HG03280 (cell line): ENCODE data around the gene RCN1.
"Not testable (repeated sequence)": the region's sequence is repeated elsewhere in the genome, so short reads cannot be mapped to it uniquely, and the experiment has no call there.

Experiments used
- ATAC-seq: cut with Tn5 transposase; IDR thresholded peaks from one replicate; pipeline ENCODE4 v1.9.1; 2021; ENCODE audit warnings: mild to moderate bottlenecking, moderate library complexity; ENCODE audit not compliant: unreplicated experiment

RCN1 gene

DNA sequence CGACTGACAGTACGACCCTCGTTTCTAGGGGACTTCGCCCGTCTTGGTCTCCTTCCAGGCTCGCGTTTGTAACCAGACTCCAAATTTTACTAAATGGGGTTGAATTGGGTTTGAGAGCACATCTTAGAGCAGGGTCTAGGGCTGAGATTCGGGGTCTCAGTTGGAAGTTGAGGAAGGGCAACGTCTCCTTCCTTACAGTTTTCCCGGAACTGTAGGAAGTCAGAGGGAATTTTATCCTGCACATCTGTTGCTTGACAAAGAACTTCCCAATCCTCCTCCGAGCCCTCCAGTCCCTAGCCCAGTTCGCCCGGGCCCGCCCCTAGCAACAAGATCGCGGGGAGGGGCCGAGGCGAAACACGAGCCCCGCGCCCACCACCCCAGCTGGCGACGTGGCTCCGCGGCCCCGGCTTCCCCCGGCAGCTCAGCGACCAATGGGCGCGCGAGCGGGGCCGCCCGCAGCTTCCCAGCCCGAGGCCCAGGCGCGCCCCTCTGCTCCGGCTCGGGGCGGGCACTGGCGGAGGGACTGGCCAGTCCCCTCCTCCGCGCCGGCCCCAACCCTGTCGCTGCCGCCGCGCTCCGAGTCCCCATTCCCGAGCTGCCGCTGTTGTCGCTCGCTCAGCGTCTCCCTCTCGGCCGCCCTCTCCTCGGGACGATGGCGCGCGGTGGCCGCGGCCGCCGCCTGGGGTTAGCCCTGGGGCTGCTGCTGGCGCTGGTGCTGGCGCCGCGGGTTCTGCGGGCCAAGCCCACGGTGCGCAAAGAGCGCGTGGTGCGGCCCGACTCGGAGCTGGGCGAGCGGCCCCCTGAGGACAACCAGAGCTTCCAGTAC lies at the start of gene RCN1:
Gene RCN1 (plus strand): TSS at position 530 of the 826 bp plus-strand sequence. CDS start 123 bp downstream, at position 653.
- peak; percentile 47 for ATAC-seq

DNA sequence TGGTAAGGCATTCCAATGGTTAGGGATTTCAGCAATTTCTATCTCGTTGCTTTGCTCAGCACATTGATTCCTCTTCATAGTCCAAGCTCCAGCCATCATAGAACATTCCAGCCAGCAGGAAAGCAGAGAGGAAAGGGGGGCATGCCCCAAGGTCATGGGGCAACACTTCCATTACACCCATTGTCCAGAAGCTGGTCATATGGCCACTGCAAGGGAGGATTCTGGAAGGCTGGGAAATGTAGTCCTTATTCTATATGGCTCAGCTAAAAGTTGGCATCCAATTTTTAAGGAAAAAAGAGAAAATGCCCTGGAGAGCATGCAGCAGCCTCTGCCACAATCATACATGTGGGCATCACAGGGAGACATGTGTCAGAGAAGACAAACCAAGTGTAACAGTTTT lies 47.1 kb upstream of the RCN1 start:
- no peak for ATAC-seq

DNA sequence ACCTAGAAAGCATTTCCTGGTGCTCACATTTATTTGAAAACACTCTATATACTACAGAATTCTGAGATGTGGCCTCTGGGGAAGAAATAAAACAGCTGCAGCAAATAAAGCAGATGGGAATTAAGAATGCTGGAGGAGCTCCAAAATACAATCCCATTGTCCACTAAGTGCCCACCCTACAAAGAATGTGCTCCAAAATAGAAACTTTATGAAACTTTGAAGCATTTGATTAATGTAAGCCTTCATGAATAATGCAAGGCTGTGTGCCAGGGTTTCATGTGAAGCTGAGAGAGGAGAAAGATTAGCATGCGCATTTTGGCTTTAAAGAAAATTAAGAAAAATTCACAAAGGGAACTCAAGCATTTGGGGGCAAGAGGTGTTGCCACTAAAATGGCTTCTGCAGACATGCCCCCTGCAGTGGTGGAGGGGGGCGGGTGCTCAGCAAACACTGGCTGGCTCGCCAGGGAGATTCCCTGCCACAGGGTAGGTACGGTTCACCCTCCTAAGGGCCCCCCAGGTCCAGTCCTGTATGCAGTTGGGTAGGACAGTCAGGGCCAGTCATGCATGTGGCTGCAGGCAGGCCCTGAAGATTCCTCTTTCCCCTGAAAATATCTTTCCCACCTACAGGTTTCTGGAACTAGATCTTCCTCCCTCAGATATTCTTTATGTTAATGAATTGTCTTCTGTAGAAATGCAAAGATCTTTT lies 46.6 kb upstream of the RCN1 start:
- no peak for ATAC-seq

DNA sequence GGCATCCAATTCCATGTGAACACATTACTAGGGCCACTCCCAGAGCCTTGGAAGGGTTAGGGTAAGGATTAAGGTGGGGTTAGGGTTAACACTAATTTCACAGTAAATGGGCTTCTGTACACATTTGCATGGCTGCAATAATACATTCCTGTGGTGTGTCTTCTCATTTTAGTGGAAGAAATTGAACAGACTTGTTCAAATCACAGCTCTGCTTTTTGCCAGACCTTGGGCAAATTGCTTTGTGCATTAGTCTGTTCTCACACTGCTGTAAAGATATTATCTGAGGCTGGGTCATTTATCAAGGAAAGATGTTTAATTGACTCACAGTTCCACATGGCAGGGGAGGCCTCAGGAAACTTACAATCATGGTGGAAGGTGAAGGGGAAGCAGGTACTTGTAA lies 45.4 kb upstream of the RCN1 start:
- no peak for ATAC-seq

DNA sequence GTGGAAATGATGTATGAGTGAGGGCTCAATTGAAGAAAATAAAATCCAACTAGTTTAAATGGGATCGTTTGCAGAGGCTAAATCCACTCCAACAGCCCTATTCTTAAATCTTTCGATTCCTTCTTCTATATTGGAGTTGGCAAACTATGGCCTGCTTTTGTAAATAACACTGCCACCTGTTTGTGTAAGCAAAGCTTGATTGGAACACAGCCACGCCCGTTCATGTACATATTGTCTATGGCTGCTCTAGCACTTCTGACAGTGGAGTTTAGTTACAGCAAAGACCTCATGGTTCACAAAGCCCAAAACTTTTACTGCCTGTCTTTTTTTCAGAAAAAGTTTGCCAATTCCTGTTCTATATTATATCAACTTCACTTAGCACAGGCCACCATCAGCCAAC lies 40.6 kb upstream of the RCN1 start:
- no peak for ATAC-seq

DNA sequence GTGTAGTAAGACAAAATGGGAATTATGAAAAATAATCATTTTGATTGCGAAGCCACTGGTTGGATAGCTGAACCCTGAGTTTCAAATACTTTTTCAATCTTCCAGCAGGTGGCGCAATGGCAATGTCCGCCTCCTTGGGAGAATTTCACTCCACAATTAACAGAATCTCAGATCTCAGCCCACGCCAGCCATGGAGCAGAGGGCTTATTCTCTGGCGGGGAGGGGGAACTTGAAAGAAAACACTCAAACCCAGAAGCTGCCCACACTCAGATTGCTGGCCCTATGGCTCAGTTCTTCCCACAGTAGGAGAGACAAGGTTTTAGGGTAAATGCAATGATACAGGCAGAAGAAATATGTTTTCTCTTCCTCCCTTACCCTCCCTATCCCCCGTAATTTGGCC lies 38.7 kb upstream of the RCN1 start:
- no peak for ATAC-seq

DNA sequence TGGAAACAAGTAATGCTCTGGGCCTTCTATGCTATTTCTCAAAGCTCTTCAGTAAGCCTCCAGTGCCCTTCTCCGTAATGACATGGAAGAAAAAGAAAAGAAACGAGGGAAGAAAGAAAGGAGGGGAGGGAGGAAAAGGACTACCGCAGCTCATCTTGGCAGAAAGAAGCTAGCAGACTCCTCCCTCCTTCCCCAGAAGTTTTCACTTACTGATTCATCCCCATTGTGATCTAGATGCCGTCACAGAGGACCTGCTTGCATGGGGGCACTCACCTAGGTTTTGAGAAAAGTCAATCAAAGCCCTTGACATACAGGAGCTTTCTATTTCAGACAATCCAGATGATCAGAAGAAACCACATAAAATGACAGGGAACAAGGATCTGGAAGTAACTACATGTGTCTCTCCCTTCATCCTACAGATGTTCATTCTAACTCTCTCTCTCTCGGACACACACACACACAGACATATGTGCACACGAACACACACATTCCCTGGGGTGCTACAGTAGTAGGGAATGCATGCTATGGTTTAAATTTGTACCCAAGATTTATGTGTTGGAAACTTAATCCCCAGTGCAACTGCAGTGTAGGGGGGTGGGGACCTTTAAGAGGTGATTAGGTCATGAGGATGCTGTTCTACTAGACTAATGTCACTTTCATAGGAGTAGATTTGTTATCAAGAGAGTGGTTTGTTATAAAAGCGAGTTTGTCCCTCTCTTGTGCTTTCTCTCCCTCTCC lies 37.6 kb upstream of the RCN1 start:
- ATAC-seq = no peak

DNA sequence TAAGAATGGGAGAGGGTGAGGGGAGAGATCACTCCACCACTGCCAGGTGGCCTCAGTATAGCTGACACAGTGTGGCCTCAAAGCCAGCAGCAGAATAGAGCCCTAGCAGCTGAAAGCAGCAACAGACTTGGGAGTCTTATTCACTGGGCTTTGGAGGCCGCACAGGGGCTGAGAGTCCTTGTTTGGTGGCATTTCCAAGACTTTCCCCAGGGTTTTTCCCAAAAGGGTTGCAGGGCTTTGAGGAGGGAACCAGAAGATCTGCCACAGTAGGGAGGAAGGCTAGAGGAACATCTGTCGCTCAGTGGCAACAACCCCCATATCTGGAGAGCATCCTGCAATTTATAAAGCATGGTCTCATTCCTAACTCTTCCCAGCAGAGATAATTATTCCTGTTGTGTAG lies 35.0 kb upstream of the RCN1 start:
- no peak for ATAC-seq

DNA sequence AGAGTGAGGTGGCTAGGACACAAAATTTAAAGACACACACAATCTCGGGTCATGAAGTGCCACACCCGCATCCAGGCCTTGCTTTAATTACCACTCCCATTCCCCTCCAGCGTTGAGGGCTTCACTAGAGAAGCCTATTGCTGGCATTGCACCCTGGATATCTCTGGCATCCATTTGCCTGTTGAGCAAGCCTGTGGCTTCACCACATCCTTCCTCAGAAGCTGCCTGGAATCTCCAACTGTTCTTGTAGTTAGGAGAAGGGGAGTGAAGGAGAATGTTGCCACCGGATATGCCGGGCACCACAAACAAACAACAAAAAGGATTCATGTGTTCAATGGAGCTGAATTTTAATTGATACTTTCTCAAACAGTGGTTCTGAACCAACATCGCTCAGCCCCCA lies 34.4 kb upstream of the RCN1 start:
- no peak for ATAC-seq

DNA sequence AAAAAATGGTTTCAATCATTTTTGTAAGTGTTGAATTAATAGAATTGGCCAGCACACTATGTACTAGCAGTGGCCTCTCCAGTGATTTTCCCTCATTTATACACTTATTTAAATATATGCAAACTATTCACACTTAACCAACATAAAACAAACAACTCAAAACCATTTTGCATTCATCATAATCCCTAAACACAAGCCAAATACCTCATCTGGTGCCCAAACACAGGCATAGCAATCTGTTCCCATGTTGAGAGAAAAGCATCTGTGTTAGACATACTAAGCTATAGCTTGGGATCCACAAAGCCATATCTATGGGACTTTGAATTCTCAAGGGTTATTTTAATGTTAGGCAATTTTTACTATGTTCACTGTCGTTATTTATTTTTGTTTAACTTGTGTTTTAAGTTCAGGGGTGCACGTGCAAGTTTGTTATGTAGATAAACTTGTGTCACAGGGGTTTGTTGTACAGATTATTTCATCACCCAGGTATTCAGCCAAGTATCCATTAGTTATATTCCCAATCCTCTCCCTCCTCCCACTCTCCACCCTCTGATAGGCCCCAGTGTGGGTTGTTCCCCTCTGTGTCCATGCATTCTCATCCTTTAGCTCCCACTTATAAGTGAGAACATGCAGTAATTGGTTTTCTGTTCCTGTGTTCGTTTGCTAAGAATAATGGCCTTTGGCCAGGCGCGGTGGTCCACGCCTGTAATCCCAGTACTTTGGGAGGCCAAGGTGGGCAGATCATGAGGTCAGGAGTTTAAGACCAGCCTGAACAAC lies 31.0 kb upstream of the RCN1 start:
- ATAC-seq = no peak

DNA sequence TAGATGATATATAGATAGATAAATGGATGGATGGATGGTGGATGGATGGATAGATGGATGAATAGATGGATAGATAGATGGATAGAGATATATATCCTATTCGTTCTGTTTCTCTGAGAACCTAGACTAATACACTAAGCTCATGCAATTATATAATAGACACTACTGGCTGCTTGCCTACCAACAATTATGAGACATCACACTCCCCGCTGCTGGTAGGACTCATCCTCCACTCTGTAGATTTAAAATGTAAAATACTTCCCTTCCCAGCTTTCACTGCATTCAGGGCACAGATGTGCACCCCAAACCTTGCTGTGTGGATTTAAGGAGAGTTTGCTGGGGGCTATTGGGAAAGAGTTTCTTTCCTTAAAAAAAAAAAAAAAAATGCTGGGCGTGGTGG lies 28.3 kb upstream of the RCN1 start:
- no peak for ATAC-seq

DNA sequence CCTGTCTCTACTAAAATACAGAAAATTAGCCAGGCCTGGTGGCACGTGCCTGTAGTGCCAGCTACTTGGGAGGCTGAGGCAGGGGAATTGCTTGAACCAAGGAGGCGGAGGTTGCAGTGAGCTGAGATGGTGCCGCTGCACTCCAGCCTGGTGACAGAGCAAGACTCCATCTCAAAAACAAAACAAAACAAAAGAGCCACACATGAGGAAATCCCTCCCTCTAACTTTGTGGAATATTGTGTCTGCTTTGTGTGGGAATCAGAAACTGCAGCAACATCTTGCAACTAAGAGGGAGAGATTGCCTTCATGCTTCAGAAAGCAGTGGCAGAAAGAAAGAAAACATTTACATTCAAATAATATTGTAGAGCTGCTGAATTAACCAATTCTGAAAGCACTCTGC lies 27.8 kb upstream of the RCN1 start:
- not testable (repeated sequence) for ATAC-seq

DNA sequence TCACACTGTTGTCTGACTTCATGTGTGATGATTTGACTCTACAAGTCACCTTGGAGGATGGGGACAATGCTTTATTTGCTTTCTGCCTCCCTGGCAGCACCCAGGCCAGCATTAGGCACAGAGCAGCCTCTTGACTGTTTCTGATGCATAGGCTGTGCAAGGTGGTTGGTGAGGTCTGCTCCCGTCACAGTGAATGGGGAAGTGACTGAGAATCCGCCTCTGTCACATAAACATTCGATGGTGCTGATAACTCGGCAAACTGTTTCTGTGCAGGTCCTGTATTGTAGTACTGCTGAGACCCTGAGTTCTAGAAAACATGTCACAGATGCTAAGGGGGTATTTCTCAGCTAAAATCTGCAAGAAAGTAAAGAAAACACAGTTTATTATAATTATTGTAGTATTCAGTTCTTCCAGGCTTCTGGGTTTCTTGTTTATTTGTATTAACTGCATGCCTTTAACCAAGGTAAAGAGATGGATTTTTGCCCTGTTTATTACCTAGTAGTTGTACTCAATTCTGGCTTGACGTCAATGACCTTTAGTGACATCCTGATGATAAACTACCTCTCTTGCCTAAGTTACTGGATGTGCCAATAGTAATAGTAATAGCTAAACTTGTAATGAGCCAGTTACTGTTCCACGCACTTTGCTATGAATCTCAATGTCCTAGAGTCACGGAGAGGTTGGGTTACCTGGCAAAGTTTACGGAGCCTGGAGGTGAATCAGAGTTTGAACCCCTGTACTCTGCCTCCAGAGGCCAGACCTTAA lies 24.8 kb upstream of the RCN1 start:
- no peak for ATAC-seq

DNA sequence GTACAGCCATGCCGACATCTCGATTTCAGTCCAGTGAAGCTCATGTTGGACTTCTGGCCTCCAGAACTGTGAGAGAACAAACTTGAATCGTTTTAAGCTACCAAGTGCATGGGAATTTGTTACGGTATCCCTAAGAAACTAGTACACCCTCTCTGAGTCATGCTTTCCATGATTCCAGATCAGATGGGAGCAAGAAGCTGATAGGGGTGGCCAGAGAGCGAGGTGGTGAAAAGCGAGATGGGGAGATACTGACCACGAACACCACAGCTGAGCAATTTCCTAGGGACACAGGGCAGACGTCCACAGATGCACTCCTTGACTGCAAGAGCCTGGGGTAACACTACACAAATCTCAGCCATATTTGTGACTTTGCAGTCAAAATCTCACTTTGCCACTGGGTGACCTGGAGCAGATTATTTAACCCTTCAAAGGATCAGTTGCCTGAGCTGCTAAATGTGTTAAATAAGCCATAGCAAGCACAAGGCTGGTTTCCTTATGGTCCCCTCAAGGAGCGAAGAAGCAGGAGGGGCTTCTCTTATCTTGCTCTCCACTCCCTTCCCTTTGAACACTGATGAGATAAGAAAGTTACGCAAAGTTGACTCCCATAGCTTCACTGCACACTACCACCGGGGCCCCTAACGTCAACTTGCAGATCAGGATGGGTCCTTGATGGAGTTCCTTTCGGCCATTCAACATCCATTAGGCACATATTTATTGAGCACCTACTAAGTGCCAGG lies 22.6 kb upstream of the RCN1 start:
- no peak for ATAC-seq

DNA sequence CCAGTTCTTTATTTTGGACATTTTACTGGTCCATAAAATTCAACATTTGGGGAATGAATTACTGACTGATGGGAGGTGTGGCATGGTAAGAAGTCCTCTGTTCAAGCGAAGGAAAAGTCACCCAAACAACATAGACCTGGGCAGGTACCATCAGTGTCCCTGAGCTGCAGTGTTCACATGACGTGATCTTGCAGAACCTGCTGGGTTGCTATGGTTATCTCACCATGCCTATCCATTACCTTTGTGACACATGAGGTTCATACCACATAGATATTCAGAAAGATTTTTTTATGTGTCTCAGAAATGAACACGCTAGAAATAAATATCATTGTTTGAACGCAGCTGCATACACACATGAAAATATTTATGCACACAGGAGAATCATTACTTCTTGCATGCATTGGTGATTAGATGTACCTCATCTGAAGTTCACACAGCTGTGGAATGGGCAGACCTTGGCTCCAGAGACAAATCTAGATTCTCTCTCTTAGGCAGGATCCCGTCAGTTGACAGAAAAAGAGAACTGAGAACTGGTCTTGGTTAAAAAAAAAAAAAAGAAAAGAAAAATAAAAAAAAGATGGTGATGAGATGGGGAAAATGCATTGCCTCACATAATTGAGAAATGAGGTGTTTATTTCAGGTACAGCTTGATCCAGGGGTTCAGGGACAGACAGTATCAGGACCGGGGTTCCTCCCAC lies 21.4 kb upstream of the RCN1 start:
- no peak for ATAC-seq

DNA sequence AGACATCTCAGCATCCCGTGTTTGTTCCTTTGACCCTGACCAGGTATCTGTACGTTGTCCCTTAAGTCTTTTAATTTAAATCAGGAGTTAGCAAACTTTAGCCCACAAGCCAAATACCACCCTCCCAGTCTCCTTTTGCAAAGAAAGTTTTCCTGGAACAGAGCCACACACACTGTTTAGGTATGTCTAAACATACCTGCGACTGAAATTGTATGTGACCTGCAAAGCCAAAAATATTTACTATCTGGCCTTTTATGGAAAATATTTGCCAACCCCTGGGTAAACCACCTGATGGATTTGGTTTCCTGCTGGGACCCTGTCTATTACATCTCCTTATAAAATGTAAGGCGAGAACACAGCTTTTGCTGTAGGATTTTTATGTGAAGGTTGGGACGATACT lies 20.2 kb upstream of the RCN1 start:
- ATAC-seq = no peak

DNA sequence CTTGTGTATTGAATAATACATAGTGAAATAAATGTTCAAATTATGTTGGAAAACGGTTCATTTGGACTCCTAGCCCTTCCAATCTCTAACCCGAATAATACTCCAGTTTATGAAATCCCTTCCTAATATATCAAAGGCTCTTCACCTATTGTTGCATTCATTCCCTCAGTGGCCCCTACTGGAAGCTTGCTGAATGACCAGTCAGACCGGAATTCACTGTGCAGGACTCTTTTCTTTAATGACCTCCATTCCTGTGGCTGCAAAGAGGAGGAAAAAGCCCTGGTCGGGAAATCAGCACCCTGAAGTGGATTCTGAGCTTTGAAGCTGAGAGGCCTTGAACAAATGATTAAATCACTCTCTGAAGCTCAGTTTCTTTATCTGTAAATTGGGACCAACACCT lies 19.1 kb upstream of the RCN1 start:
- no peak for ATAC-seq

DNA sequence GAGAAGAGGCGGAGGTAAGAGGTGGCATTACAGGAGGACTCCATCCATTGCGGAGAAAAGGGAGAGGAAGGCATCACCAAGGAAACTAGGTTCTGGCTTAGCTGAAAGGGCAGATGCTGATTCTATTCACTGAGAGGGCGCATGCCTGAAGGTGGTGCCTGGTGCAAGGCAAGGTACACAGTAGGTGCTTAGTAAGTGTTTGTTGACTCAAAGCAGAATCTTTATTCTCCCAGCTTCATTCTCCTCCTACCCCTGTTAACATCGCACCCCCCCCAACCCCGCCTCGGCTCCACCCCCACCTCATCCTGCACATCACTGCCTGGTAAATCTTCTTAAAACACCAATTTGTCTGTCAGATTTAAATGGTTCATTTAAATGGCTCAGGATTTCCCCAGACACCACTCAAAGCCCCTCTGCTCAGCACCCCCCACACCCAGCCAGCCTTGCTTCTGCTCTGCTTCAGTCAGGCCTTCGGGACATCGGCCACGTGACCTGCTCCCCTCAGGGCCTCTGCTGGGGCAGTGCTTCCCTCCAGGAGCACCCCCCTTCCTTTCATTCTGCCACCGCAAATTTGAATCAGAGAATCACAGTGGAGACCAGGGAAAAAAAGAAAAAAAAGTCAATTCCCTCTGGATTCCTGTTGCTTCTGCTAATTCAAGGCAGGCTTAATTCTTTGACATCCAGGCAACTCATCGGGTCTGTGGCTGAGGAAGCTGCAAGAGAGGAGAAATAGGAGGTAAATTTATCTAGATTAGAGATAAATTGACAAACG lies 17.8 kb upstream of the RCN1 start:
- ATAC-seq = no peak
